HG03025 (cell line): Measurements from ENCODE around the gene ADGRA3.

Source experiments
- ATAC-seq: cut with Tn5 transposase; IDR thresholded peaks from one replicate; pipeline ENCODE4 v1.9.1; 2021; ENCODE audit warnings: mild to moderate bottlenecking, moderate library complexity; ENCODE audit not compliant: unreplicated experiment, low FRiP score

ADGRA3 gene

DNA sequence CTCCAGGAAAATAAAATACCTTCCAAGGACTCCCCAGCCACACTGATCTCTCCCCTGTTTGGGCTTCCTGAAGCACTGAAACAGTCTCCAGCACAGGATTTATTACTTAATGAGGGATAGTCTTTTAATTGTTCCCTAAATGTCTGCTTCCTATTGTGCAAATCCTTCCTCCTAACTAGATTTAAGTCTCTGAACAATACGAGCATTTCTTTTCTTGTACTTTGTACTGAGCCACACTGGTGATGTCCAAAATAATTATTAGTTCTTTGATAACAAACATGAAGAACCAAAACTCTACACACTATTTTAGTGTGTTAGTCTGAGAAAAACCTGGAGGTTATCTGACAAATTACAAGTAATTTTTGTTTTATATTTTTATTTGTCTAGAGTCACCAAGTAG is 5.1 kb downstream of the ADGRA3 start:
- ATAC-seq, result no peak

DNA sequence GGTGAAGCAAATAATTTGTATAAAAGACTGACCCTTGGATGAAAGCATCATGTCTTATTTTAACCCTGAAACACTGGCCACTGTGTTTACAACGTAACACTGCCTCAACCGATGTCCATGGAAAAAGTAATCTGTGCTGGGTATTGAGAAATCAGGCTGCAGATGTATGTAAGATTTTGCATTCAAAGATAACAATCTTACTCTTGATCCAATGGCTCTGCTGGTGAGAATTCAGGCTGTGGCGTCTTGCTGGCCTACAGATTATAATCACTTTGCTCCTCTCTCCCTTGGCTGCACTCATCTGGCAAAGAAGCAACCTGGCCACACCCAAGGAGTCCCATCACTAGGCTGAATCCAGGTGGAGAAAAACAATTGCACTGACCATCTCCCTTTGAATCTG is 7.5 kb downstream of the ADGRA3 start:
- no peak for ATAC-seq

DNA sequence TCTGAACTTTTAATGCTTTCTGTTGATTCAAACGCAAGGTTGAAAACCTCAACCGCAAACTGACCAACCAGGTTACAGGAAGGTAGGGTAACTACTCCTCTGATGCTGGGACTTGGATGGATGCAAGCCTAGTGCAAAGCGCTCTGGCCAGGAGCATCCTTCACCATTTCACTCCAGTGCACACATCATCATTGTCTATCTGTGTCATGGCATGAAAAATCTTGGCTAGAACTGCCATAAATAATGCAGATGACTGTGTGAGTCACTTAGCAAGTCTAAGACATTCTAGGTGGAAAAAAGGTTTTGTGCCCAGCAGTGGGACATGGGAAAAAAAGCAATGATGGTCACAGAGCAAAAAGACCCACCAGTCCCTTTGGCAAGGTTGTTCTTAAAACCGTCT is 10.9 kb downstream of the ADGRA3 start:
- ATAC-seq, result no peak

DNA sequence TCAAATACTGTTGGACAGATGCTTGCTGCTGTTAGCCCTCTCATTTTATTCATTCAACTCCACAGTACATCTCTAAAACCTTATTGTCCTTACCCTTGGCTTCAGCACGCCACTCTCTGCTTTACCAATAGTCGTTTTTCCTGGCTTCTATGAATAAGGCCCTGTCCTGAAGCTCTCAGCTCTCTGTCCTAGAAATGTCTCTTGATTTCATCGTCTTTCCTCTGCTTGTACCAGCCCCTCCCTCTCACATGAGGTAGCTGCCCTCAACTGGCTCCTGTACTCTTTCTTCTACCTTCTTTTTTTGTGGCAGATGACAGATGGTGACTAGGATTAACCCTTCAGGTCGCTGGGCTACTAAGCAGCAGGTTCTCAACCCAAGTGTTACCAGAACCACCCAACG is 11.4 kb downstream of the ADGRA3 start:
- ATAC-seq, result no peak

DNA sequence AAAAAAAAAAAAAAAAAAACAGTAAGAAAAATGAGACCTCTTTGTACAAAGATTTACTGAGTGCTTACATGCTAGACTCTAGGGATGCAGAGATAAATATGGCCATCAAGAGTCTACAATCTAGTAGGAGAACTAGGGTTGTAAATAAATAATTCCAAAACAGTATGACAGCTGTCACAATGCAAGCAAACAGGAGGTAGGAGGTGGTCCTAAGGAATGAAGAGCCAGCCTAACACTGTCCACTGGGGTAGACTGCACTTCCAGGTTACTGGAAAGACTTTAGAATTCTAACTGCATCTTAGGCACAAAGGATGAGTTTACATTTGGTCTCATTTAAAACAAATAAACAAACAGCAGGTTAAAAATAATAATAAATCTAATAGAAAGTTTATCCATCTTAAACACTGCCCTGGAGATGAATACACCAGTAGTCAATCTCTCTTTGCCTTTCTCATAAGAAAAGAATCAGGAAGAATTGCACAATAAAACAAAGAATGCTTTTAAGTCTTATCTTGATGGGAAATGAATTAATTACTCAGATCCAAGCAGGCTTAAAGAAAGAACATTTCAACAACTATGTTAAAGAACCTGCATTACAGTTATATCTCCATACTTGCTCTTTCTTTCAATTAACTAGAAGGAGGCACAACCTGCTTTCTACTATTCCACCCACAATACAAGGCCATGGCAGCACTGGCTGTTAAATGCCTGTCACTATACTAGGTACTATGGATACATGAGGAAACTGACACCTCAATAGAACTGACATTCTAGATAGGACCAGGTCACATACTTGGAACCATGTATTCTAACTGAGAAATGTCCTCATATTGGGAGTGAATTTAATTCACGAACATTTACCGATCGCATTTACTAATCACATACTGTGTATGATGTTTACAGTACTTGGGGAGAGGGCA is 12.7 kb downstream of the ADGRA3 start:
- ATAC-seq, result no peak

DNA sequence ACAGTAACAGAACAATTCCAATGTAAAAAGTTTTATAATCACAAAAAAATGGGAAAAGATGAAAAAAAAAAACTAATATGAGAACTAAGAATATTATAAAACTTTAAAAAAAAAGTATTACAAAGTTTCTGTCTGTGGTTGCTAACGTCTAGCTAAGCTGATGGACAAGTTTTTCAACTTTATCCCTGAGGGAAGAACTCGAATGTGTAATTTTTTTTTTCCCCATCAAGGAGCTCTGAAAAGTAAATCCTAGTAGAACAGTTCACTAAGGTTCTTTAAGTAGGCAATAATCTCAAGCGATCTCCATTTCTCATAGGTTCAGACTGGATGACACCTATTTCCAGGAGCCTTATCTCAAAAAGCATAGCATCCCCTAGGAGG is 14.2 kb downstream of the ADGRA3 start:
- no peak for ATAC-seq

DNA sequence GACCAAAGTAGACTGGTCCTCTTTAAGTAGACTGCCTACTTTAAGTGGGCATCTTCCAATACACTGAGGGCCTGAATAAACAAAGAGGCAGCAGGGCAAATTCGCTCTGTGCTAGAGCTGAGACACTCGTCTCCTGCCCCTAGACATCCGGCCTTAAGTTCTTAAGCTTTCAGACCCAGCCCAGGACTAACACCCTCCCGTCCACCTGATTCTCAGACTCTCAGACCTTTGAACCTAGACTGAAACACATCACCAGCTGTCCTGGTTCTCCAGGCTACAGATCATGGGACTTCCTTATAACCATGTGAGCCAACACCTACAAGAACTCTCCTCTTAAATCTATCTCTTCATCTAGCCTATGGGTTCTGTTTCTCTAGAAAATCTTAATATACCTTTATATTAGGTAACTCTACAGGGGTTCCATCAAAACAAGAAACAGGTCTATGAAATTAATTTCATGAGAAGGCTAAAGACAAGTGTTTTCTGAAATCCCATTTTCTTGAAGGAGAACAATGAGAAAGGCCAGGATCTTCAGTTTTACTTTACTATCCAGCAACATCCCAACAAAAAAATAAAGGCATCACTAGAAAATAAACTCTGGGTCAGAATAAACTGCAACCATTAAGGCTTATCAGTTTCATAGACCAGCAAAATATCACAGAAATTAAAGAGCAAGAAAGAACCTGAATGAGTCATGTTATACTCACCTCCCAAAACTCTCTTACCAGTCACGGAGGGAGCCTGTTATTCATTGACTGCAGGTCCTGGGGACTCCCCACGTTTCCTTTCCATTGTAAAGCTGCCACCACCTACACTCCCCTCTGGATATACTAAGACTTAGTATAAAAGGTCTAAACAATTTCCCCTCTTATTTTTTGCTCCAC is 14.8 kb downstream of the ADGRA3 start:
- no peak for ATAC-seq

DNA sequence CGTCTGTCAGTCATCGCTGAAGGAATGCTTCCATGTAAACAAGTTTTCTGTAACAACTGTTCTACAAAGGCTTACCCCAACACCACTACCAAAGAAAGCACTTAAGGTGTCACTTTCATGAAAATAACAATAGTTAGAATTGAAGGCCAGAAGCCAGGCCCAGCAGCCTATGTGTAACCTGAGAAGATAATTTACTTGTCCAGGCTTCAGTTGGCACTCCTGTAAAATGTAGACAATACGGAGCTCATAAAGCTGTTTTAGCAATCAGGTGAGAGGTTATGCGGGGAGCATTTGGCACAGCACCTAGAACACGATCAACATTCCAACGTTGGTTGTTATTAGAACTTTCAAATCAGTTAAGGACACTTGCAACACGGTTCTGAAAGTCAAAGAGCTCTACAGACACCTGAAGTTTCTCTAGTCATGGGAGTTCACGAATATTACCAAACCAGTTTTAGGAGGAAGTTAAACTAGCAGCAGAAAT is 15.7 kb downstream of the ADGRA3 start:
- ATAC-seq, result no peak

DNA sequence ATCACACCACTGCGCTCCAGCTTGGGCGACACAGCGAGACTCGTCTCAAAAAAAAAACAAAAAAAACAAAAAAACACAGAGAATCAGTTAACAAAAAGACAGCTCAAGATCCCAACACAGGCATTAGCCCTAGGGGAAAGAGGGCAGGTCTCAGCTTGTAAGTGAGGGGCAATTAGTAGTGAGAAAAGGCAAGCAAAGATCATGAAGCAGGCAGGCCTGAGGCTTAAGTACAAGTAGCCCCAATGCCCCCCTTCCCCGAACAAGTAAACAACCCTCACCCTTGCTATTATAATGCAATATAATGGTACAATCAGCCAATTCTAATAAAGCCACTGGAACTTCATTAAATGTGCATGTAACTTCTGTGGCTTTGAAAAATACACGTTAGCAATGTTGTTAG is 17.0 kb downstream of the ADGRA3 start:
- ATAC-seq, result no peak

DNA sequence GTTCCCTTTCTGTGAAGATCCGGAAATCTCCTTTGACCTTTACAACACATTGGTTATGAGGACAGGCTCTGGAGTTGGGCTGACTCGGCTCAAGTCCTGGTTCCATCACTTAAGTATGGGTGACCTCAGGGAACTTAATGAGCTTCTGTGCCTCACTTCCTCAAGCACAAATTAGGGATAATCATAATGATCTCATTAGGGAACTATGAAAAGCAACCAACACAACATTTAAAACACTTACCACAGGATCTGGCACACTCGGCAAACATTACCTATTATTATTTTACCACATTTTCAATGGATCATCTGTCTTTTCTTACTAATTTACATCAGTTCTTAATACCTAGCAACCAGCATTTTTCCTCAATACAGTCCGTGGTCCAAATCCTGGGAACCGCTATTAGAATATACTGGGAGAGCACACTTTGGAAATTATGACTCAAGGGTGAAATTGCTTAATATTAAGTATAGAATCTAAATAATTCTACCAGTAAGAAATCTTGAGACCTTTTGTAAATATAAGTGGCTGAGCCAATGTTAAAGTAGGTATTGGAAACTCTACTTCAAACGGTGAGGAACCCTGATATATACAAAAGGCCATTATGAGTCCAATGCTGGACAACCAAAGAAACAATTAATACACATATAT is 19.6 kb downstream of the ADGRA3 start:
- ATAC-seq, result no peak

DNA sequence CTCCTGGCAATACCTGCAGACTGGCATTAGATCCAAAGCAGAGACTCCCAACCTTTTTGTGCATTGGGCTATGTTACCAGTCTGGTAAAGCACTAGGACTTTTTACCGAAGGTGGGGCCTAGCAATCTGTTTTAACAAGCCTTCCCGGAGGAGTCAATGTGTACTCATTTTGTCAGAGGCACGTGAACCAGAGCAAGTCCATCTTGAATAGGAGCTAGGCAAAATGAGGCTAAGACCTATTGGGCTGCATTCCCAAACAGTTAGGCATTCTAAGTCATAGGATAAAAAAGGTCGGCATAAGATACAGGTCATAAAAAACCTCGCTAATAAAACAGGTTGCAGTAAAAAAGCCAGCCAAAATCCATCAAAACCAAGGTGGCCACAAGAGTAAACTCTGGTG is 22.3 kb downstream of the ADGRA3 start:
- ATAC-seq, result no peak

DNA sequence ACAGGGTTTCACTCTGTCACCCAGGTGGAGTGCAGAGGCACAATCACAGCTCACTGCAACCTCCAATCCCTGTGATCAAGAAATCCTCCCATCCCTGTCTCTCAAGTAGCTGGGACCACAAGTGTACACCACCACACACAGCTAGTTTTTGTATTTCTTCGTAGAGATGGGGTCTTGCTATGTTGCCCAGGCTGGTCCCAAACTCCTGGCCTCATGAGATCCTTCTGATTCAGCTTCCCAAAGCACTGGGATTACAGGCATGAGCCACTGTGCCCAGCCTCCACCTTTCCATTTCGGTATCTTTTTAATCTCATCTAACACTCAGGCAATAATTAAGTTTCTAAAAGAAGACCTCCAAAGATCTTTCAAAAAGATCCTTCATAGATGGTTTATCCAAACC is 22.9 kb downstream of the ADGRA3 start:
- no peak for ATAC-seq

DNA sequence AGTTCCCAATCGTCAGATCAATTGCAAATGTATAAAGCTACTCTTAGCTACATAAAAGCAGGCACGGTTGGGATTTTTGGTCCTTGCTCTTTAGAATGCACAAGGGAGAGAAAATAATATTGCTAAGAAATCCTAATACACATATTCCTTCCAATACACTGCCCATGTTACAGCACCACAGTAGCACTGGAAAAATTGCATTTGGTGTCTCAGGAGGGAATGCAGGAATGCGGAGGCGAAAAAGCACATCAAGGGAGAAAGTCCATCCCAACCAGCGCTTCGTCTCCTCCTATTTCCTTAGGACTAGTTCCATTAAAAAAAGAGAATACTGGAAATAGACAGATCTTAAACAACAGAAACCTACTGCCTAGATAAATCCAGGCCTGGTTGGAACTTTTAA is 23.9 kb downstream of the ADGRA3 start:
- ATAC-seq, result no peak

DNA sequence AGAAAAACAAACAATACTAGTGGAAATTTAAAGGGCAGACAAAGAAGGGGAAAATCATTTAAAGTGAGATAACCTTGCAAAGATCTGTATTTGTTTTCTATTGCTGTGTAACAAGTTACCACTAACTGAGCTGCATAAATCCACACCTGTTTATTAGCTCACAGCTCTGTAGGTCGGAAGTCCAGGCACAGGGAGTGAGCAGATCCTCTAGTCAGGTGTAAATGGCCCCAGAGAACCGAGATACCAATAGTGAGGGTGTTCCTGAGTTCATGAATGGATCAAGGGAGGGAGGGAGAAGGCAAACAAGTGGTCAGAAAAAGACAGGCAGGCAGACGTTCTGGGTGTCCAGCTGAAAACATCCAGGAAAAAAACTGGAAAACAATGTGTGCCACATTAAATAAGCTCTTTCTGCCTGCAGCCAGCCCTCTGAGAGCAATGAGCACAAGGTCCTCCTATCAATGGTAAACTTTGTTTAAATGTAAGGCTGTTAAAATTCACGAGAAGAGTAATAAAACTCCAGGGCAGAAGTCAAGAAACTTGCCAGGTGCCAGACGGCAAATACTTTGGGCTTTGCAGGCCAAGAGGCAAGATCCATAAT is 25.0 kb downstream of the ADGRA3 start:
- ATAC-seq, result no peak

DNA sequence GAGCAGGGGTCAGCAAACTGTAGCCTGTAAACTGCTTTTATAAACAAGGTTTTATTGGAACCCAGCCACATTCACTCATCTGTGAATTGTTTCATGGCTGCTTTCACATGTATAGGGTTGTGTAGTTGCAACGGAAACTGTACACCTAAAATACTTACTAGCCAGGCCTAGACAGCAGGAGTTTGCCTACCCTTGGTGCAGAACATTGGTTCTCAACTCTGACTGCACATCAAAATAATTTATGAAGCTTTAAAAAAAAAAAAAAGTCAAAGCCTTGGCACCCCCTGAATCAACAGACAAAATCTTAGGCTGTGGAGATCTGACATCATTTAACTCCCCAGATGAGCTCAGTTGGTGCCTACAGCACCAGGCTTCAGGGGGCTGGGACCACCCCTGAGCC is 27.8 kb downstream of the ADGRA3 start:
- no peak for ATAC-seq

DNA sequence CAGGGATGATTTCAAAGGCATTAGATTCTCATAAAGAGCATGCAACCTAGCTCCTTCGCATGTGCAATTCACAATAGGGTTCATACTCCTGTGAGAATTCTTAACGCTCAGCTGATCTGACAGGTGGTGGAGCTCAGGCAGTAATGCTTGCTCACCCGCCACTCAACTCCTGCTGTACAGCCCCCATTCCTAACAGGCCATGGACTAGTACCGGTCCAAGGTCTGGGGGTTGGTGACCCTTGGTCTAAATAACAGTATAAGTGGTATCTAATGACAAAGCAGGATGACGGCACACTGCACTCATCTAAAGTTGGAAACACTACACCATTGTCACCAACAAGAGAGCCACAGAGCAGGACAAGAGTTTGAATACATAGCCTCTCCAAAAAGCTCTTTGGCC is 28.5 kb downstream of the ADGRA3 start:
- no peak for ATAC-seq

DNA sequence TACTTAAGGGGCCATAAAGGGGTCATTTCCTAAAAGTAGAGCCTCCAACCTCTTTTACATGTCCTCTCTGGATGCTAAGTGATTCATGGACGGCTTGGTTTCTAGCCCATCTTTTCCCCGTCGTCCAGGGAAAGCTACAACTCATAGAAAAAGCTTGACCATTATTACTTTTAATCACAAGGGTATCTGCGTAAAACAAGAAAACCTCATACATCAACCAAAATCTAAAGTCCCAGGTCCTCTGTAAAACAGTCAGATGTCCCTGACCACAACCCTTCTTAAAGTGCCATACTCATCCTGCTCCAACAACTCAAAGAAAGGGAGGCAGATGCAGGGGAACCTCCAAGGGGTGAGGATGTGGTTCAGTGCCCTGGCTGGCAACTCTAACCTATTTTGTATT is 29.6 kb downstream of the ADGRA3 start:
- ATAC-seq, result no peak

DNA sequence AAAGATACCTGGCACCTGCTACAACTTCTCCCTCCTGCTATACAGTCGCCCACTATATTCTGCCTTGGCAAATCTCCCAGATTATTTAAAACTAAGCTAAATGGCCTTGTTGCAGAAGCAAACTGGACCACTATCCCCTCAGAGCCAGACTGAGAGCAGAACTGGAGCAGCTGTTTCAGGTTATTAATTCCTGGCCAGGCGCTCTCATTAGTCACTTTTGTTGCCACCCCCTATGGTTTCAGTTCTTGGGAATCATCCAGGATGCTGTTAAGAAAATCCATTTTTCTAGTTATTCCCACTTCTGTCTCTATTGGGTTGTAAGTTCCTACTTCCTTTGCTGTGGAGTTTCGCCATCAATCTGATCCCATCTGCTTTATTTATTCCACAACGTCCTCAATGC is 30.1 kb downstream of the ADGRA3 start:
- no peak for ATAC-seq

DNA sequence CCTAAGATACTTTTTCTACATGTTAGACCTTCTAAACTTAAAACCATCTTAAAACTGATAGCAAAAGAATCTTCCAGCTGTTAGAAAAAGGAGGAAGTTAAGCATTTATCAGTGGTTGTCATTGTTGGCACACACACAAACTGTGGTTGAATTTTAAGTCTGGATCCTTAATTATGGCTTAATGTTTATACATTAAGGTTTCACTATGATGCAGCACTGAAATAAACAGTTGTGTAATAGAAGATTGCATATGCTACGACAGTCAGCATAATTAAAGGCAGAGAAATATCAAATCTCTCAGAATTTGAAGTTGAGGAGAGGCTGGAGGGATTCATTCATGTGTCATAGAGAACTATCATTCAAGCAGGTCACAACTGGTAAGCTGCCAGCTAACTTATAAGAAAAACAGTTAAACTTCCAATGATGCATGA is 32.3 kb downstream of the ADGRA3 start:
- no peak for ATAC-seq

DNA sequence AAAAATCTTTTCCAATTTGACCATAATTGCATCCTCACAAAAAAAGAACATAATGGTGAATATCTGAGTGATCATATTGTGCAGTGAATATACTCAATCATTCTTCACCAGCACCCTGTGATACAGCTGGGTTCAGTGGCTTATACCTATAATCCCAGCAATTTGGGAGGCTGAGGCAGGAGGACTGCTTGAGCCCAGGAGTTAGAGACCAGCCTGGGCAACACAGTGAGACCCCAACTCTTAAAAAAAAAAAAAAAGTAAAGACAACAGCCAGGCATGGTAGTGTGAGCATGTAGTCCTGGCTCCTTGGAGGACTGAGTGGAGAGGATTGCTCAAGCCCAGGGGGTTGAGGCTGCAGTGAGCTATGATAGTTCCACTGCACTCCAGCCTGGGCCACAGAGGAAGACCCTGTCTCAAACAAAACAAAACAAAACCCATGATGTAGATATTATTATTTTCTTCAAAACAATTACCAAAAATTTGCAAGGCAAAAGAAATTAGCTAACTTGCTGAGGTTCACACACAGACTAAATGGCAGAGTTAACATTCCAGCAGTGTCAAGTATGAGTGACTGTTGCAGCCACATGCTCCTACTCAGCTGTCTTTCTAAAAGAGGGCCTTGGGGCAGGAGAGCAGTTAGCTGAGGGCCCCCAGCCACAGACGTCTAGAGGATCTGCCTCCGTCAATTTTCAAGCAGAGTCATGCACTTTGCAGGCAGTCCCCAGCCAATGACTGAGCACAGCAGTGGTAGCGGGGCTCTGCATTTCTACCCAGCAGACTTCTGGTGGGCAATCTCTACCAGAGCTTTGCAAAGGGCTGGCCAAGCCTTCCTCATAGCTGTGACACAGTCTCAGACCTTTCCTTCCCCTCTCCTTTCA is 33.4 kb downstream of the ADGRA3 start:
- ATAC-seq, result no peak
